HCT116 (cell line): ENCODE results near the gene BBX. TPM values are rescaled to one million over a fixed set of nuclear protein-coding genes. Genes with fewer than 3 reads are reported as not detected.

Source experiments
- ATAC-seq: fragments of 200-7000 bp; cut with Tn5 transposase; 2 replicates; pipeline ENCODE4 v1.9.1; 2020; ENCODE audit warnings: mild to moderate bottlenecking, moderate library complexity
- BruUV-seq: library from RNA; stranded (reverse); fragments of 400-500 nt; replicated peaks from 2 replicates; lab custom pipeline; 2021; lab: Mats Ljungman, UMichigan
- CTCF ChIA-PET: fragments of 300-600 bp; sonication (Branson Sonifier 250); formaldehyde crosslinking; loops from one replicate; lab custom pipeline; 2021; ENCODE audit warnings: antibody characterized with exemption; lab: Charles Lee
- POLR2A ChIA-PET: fragments of 300-600, 350-600 bp; sonication (Branson Sonifier 250); formaldehyde crosslinking; loops from one replicate; lab custom pipeline; 2021; ENCODE audit warnings: antibody characterized with exemption; lab: Charles Lee
- RAD21 ChIA-PET, 2 experiments: fragments of 300-600 bp; sonication (Branson Sonifier 250); formaldehyde crosslinking; loops; one replicate each; lab custom pipeline; 2023; ENCODE audit warnings: low total read pairs in 2 of 2; ENCODE audit not compliant: uncharacterized antibody in 2 of 2, unreplicated experiment in 2 of 2, low non-redundant PET in 1 of 2; lab: Charles Lee
- DNase-seq: peaks from one replicate; pipeline ENCODE4 v3.0.0-alpha.2; 2010; ENCODE audit warnings: low read depth, low spot score
- H2AFZ ChIP-seq: fragments of 200-600 bp; shearing (Covaris generic), sonication (generic); 2 replicates; pipeline ENCODE4 v1.6.1; 2017; ENCODE audit warnings: low read depth, mixed run types, mixed read lengths, antibody characterized with exemption, low read length; ENCODE audit not compliant: poor library complexity, severe bottlenecking
- H3K27ac ChIP-seq: 2 replicates; pipeline ENCODE4 v1.5.1; 2012; ENCODE audit warnings: low read depth, low read length
- H3K27me3 ChIP-seq: fragments of 200-600 bp; sonication (generic); 2 replicates; pipeline ENCODE4 v1.6.1; 2016; ENCODE audit warnings: mixed run types, low read length, mixed read lengths; ENCODE audit not compliant: insufficient read depth
- H3K36me3 ChIP-seq, 2 experiments: fragments of 200-500 bp in 1 of 2; fragments of 200-600 bp in 1 of 2; sonication (Bioruptor generic) in 1 of 2; sonication (generic) in 1 of 2; 2 replicates each; pipeline versions ENCODE4 v1.5.1 to v1.6.1; 2014 to 2016; ENCODE audit warnings: low read length in 2 of 2, inconsistent platforms in 1 of 2, mixed read lengths in 1 of 2, mixed run types in 1 of 2; ENCODE audit not compliant: insufficient read depth in 2 of 2, control insufficient read depth in 1 of 2
- H3K4me1 ChIP-seq, 2 experiments: fragments of 200-600 bp in 1 of 2; sonication (generic) in 1 of 2; 2 replicates each; pipeline versions ENCODE4 v1.5.1 to v1.6.1; 2012 to 2017; ENCODE audit warnings: low read length in 2 of 2, inconsistent platforms in 1 of 2, mild to moderate bottlenecking in 1 of 2, mixed read lengths in 1 of 2, mixed run types in 1 of 2, moderate library complexity in 1 of 2; ENCODE audit not compliant: insufficient read depth in 2 of 2, control insufficient read depth in 1 of 2
- H3K4me2 ChIP-seq: fragments of 200-600 bp; sonication (generic); 2 replicates; pipeline ENCODE4 v1.6.1; 2017; ENCODE audit warnings: mixed run types, low read length, mixed read lengths
- H3K4me3 ChIP-seq, 2 experiments: fragments of 200-600 bp in 1 of 2; sonication (generic) in 1 of 2; replicated peaks in 1 of 2; 2 replicates each; pipeline ENCODE4 v1.5.1; 2011 to 2016; ENCODE audit warnings: low read length in 2 of 2, control low read depth in 1 of 2, low read depth in 1 of 2, mild to moderate bottlenecking in 1 of 2, mixed read lengths in 1 of 2, mixed run types in 1 of 2
- H3K79me2 ChIP-seq: fragments of 200-600 bp; sonication (generic); 2 replicates; pipeline ENCODE4 v1.6.1; 2017; ENCODE audit warnings: mild to moderate bottlenecking, mixed run types, low read length, moderate library complexity, mixed read lengths; ENCODE audit not compliant: insufficient read depth
- H3K9ac ChIP-seq: fragments of 200-600 bp; sonication (generic); 2 replicates; pipeline ENCODE4 v1.6.1; 2016; ENCODE audit warnings: low read length, mixed read lengths
- H3K9me2 ChIP-seq: fragments of 200-600 bp; sonication (generic), shearing (Covaris generic); 2 replicates; pipeline ENCODE4 v1.6.1; 2017; ENCODE audit warnings: mixed run types, mild to moderate bottlenecking, moderate library complexity; ENCODE audit not compliant: insufficient read depth
- H3K9me3 ChIP-seq, 2 experiments: fragments of 200-500 bp in 1 of 2; fragments of 200-600 bp in 1 of 2; sonication (Bioruptor generic) in 1 of 2; sonication (generic) in 1 of 2; 2 replicates each; pipeline ENCODE4 v1.6.1; 2014 to 2017; ENCODE audit warnings: low read length in 2 of 2, mixed read lengths in 2 of 2, inconsistent platforms in 1 of 2, low read depth in 1 of 2, mild to moderate bottlenecking in 1 of 2, mixed run types in 1 of 2, moderate library complexity in 1 of 2; ENCODE audit not compliant: control insufficient read depth in 1 of 2, insufficient read depth in 1 of 2
- H4K20me1 ChIP-seq: fragments of 200-600 bp; sonication (generic), shearing (Covaris generic); 2 replicates; pipeline ENCODE4 v1.6.1; 2017; ENCODE audit warnings: mixed run types, mild to moderate bottlenecking, moderate library complexity; ENCODE audit not compliant: insufficient read depth
- CEBPB ChIP-seq: IDR thresholded peaks from 2 replicates; pipeline ENCODE4 v1.6.1; 2012; ENCODE audit warnings: low read depth
- EZH2 ChIP-seq: fragments of 200-600 bp; sonication (generic); IDR thresholded peaks from 2 replicates; pipeline ENCODE4 v1.6.1; 2017; ENCODE audit warnings: antibody characterized with exemption, mixed run types
- FOSL1 ChIP-seq: IDR thresholded peaks from 2 replicates; pipeline ENCODE4 v1.6.1; 2012; ENCODE audit warnings: low read depth
- JUND ChIP-seq: IDR thresholded peaks from 2 replicates; pipeline ENCODE4 v1.6.1; 2012
- POLR2AphosphoS5 ChIP-seq: IDR thresholded peaks from 2 replicates; pipeline ENCODE4 v1.6.1; 2011; ENCODE audit warnings: mild to moderate bottlenecking, low read depth, low read length, moderate library complexity
- SIN3A ChIP-seq: IDR thresholded peaks from 2 replicates; pipeline ENCODE4 v1.6.1; 2012; ENCODE audit warnings: low read depth
- SP1 ChIP-seq: IDR thresholded peaks from 2 replicates; pipeline ENCODE4 v1.6.1; 2012; ENCODE audit warnings: low read depth
- SRF ChIP-seq: IDR thresholded peaks from 2 replicates; pipeline ENCODE4 v1.6.1; 2012; ENCODE audit warnings: low read depth
- YY1 ChIP-seq: IDR thresholded peaks from 2 replicates; pipeline ENCODE4 v1.6.1; 2011; ENCODE audit warnings: low read length, low read depth, moderate library complexity, mild to moderate bottlenecking; ENCODE audit not compliant: insufficient replicate concordance; ENCODE audit errors: extremely low read depth
- ZNF274 ChIP-seq: fragments of 200-500 bp; sonication (Bioruptor generic); IDR thresholded peaks from 2 replicates; pipeline ENCODE4 v1.6.1; 2014; ENCODE audit warnings: mild to moderate bottlenecking, low read depth, low read length, inconsistent platforms
- intact Hi-C: fragments of 100-400 bp; cut with micrococcal nuclease; formaldehyde crosslinking; loops from 2 replicates; pipeline ENCODE4 v1.10.0; 2022
- total RNA-seq: library from RNA; stranded (reverse); gene quantifications from one replicate; pipeline ENCODE4 v1.2.1, GENCODE V29; 2021; ENCODE audit not compliant: unreplicated experiment
- TF ChIP-seq, protein P1 (sequence below): IDR thresholded peaks from 2 replicates; pipeline ENCODE4 v1.6.1; 2012; ENCODE audit warnings: low read depth
- TF ChIP-seq, protein P2 (sequence below): IDR thresholded peaks from 2 replicates; pipeline ENCODE4 v1.6.1; 2012
- TF ChIP-seq, protein P3 (sequence below): IDR thresholded peaks from 2 replicates; pipeline ENCODE4 v1.6.1; 2012

Gene BBX
- total RNA-seq, 1 experiment from 2014 or later = 55.6 TPM

DNA sequence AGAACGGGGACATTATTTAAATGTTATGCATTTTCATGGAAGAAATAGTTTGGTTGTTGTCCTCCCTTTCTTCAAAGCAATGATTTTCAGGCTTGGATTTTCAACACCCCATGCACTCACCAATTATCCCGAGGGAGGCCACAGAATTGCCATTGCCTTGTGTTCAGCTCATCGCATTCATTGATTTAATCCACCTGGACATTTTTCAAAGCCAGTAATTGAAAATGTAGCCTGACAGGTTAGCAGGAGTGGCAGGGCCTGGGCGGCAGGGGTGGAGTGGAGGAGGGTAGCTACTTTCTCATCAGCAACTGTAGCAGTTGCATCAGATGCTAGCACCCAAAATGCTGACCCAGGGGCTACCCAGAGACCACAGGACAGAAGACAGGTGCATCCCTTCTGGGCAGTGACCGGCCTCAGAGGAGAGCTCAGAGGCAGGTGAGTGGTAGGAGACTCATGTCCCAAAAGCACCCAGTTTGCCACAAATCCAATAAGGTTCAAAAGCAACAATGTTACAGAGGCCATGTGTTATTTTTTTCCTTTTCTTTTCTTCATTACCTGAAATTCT lies 325.7 kb downstream of the BBX start:
- ChIA-PET CTCF (interaction anchor here (1.6 kb wide), 1 partner anchor 705 kb away, joined by 4 read pairs; no protein-coding TSS in a partner anchor), RAD21 (no interaction called here), POLR2A (no interaction called here)
- Histone ChIP-seq H3K4me3 (no peak overlapping the region), H3K9ac (no peak overlapping the region), H3K9me2 (no peaks in the 10 kb centered on the region), H3K79me2 (no peaks in the 10 kb centered on the region), H2AFZ (no peak overlapping the region), H3K36me3 (no peaks in the 10 kb centered on the region), H3K9me3 (no peaks in the 10 kb centered on the region), H3K4me2 (no peak overlapping the region), H3K27ac (no peak overlapping the region), H4K20me1 (no peaks in the 10 kb centered on the region), H3K27me3 (no peaks in the 10 kb centered on the region), H3K4me1 (peaks cover 0 to 3% of the 10 kb centered on the region in 2 experiments; a peak in 1 of 4 replicates)
- BruUV-seq = no TSS peak
- no peak for TF ChIP-seq JUND
- TF ChIP-seq, protein P1, sequence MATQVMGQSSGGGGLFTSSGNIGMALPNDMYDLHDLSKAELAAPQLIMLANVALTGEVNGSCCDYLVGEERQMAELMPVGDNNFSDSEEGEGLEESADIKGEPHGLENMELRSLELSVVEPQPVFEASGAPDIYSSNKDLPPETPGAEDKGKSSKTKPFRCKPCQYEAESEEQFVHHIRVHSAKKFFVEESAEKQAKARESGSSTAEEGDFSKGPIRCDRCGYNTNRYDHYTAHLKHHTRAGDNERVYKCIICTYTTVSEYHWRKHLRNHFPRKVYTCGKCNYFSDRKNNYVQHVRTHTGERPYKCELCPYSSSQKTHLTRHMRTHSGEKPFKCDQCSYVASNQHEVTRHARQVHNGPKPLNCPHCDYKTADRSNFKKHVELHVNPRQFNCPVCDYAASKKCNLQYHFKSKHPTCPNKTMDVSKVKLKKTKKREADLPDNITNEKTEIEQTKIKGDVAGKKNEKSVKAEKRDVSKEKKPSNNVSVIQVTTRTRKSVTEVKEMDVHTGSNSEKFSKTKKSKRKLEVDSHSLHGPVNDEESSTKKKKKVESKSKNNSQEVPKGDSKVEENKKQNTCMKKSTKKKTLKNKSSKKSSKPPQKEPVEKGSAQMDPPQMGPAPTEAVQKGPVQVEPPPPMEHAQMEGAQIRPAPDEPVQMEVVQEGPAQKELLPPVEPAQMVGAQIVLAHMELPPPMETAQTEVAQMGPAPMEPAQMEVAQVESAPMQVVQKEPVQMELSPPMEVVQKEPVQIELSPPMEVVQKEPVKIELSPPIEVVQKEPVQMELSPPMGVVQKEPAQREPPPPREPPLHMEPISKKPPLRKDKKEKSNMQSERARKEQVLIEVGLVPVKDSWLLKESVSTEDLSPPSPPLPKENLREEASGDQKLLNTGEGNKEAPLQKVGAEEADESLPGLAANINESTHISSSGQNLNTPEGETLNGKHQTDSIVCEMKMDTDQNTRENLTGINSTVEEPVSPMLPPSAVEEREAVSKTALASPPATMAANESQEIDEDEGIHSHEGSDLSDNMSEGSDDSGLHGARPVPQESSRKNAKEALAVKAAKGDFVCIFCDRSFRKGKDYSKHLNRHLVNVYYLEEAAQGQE = no peak
- TF ChIP-seq EZH2 = no peak
- TF ChIP-seq POLR2AphosphoS5 = no peak
- no peak for TF ChIP-seq CEBPB
- TF ChIP-seq, protein P2, sequence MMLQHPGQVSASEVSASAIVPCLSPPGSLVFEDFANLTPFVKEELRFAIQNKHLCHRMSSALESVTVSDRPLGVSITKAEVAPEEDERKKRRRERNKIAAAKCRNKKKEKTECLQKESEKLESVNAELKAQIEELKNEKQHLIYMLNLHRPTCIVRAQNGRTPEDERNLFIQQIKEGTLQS = no peak
- TF ChIP-seq SP1 = no peak
- TF ChIP-seq, protein P3, sequence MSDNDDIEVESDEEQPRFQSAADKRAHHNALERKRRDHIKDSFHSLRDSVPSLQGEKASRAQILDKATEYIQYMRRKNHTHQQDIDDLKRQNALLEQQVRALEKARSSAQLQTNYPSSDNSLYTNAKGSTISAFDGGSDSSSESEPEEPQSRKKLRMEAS = no peak
- TF ChIP-seq YY1 = no peak
- TF ChIP-seq ZNF274 = no peak
- TF ChIP-seq FOSL1 = no peak
- TF ChIP-seq SRF = no peak
- no peak for TF ChIP-seq SIN3A
- ATAC-seq (no peak), DNase-seq (no peak)
- intact Hi-C loops = loop anchor here (5.0 kb wide), 1 partner anchor 559 kb away; no protein-coding TSS in a partner anchor
